Stromal cell of bone marrow (primary cell): Measurements from ENCODE around the gene ROR1.

Source experiments
- DNase-seq: peaks from one replicate; pipeline ENCODE4 v3.0.0-alpha.2; 2012; ENCODE audit warnings: low read depth

ROR1 gene

GRCh38 chr1:64107118-64107519 is 333.3 kb downstream of the ROR1 start:
- DNase-seq = no peak

- no peak for DNase-seq
Measured at GRCh38 chr1:64107632-64108031, 333.8 kb downstream of the ROR1 start.

GRCh38 chr1:64110924-64111777 is 337.3 kb downstream of the ROR1 start:
- no peak for DNase-seq

GRCh38 chr1:64111787-64112186 is 338.0 kb downstream of the ROR1 start:
- no peak for DNase-seq

GRCh38 chr1:64112281-64112680 is 338.5 kb downstream of the ROR1 start:
- peak; percentile 79 for DNase-seq

- DNase-seq = no peak
Measured at GRCh38 chr1:64114012-64114525, 340.3 kb downstream of the ROR1 start.

GRCh38 chr1:64116537-64116936 is 342.7 kb downstream of the ROR1 start:
- no peak for DNase-seq

- DNase-seq = no peak
Measured at GRCh38 chr1:64117492-64117891, 343.7 kb downstream of the ROR1 start.

GRCh38 chr1:64121766-64122385 is 348.1 kb downstream of the ROR1 start:
- no peak for DNase-seq

GRCh38 chr1:64122588-64122987 is 348.8 kb downstream of the ROR1 start:
- DNase-seq = no peak

- DNase-seq = peak; percentile 31
Measured at GRCh38 chr1:64124704-64125440, 351.1 kb downstream of the ROR1 start.

- no peak for DNase-seq
Measured at GRCh38 chr1:64126581-64126980, 352.8 kb downstream of the ROR1 start.

GRCh38 chr1:64127297-64127696 is 353.5 kb downstream of the ROR1 start:
- DNase-seq = no peak

- DNase-seq = peak; percentile 42
Measured at GRCh38 chr1:64129701-64130100, 355.9 kb downstream of the ROR1 start.

GRCh38 chr1:64131155-64131554 is 357.3 kb downstream of the ROR1 start:
- DNase-seq = no peak

GRCh38 chr1:64133036-64133435 is 359.2 kb downstream of the ROR1 start:
- DNase-seq = peak; percentile 84

GRCh38 chr1:64135462-64136223 is 361.8 kb downstream of the ROR1 start:
- no peak for DNase-seq

GRCh38 chr1:64136296-64136695 is 362.5 kb downstream of the ROR1 start:
- no peak for DNase-seq

GRCh38 chr1:64136752-64137411 is 363.1 kb downstream of the ROR1 start:
- peak; percentile 85 for DNase-seq

- no peak for DNase-seq
Measured at GRCh38 chr1:64137412-64137803, 363.6 kb downstream of the ROR1 start.

GRCh38 chr1:64139877-64140276 is 366.1 kb downstream of the ROR1 start:
- no peak for DNase-seq
